Thymus (tissue), 11 donors: ENCODE data around the gene LARGE1. TPM values are rescaled to one million over a fixed set of nuclear protein-coding genes. Genes with fewer than 3 reads are reported as not detected.
A peak's percentile ranks its signal among the peaks of the same experiment; 100 is the strongest.

Experiments used
- DNase-seq, 9 donors: peaks; one replicate each; pipeline ENCODE4 v3.0.0-alpha.2; 2013; ENCODE audit warnings: low spot score in 9 of 9, low read depth in 6 of 9, missing footprints in 1 of 9
- H3K27ac ChIP-seq, 2 donors: one replicate each; pipeline ENCODE4 v1.5.1; 2013; ENCODE audit warnings: control low read depth in 1 of 2, low read depth in 1 of 2, low read length in 1 of 2, mild to moderate bottlenecking in 1 of 2, moderate library complexity in 1 of 2
- H3K27me3 ChIP-seq, 2 donors: one replicate each; pipeline ENCODE4 v1.5.1; 2013; ENCODE audit warnings: low read length in 1 of 2; ENCODE audit not compliant: control insufficient read depth in 2 of 2, insufficient read depth in 1 of 2
- H3K36me3 ChIP-seq, 2 donors: one replicate each; pipeline ENCODE4 v1.5.1; 2013; ENCODE audit warnings: low read length in 1 of 2, mild to moderate bottlenecking in 1 of 2, moderate library complexity in 1 of 2; ENCODE audit not compliant: control insufficient read depth in 2 of 2, insufficient read depth in 2 of 2
- H3K4me1 ChIP-seq, 2 donors: one replicate each; pipeline ENCODE4 v1.5.1; 2013; ENCODE audit warnings: low read length in 2 of 2; ENCODE audit not compliant: control insufficient read depth in 2 of 2, insufficient read depth in 2 of 2
- H3K4me3 ChIP-seq, 2 donors: one replicate each; pipeline ENCODE4 v1.5.1; 2013; ENCODE audit warnings: low read length in 2 of 2, control low read depth in 1 of 2, mild to moderate bottlenecking in 1 of 2
- H3K9me3 ChIP-seq, 2 donors: one replicate each; pipeline ENCODE4 v1.5.1; 2013; ENCODE audit warnings: low read length in 1 of 2, mild to moderate bottlenecking in 1 of 2; ENCODE audit not compliant: control insufficient read depth in 2 of 2, insufficient read depth in 1 of 2
- WGBS: extraction: QIAGEN DNeasy Blood & Tissue Kit; methylation state at CpG from one replicate; pipeline ENCODE4 v1.1.7; 2013; 5-methylcytosine and 5-hydroxymethylcytosine counted together
- polyA plus RNA-seq: library from polyadenylated mRNA; stranded (reverse); fragments of 200-250 nt; gene quantifications from one replicate; pipeline ENCODE4 v1.2.3, GENCODE V29; 2013
- total RNA-seq: library from RNA; stranded (reverse); fragments of 120-200 nt; gene quantifications from one replicate; pipeline ENCODE4 v1.2.4, GENCODE V29; 2013
- donor health status: healthy.

Gene LARGE1
- total and polyA plus RNA-seq, 2 donors: 1.8 to 3.1 TPM

DNA sequence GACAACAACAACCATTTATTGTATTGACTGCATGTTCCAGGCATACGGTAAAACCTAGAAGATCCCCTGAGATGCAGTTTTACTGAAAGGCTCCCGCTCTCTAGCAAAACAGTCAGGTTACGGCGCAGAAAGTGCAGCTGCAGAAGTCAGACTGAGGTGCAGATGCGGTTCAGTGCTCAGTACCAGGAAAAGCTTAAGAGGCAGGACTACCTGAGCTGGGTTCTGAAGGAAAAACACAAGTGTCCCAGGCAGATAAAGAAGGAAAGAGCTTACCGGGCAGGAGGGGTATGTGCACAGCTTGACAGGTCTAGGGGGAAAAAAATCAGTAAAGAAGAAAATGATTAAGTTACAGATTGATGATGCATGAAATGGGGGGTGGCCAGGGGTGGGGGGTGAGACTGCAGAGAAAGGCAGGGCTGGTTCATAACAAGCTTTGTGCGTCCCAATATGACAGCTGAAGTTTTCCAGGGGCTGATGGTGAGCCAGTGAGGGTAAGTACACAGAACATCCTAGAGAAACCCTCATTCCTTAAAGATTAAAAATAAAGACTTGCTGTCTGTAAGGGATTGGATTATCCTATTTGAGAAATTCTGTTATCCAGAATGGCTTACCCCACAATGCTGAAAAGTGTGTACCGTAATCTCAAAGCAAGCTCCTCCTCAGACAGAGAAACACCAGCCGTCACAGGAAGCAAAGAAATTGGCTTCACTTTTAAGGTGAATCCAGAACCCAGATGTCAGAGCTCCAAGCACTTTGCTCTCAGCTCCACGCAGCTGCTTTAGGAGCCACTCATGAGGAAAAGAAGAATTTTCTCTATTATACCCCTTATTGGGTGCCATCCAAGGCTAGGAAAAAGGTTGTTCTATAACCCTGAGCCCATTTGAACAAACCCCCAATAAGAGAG, 11.9 kb downstream of the LARGE1 start:
- H3K4me3 ChIP-seq: no peak overlapping the region
- H3K4me1 ChIP-seq: no peaks in the 10 kb centered on the region
- H3K27ac ChIP-seq: no peak overlapping the region
- no peaks in the 10 kb centered on the region for H3K36me3 ChIP-seq
- DNase-seq: no peak
- H3K9me3 ChIP-seq: no peaks in the 10 kb centered on the region
- 87% methylated on average over 10 of the region's 10 CpGs for WGBS
- H3K27me3 ChIP-seq: no peaks in the 10 kb centered on the region

DNA sequence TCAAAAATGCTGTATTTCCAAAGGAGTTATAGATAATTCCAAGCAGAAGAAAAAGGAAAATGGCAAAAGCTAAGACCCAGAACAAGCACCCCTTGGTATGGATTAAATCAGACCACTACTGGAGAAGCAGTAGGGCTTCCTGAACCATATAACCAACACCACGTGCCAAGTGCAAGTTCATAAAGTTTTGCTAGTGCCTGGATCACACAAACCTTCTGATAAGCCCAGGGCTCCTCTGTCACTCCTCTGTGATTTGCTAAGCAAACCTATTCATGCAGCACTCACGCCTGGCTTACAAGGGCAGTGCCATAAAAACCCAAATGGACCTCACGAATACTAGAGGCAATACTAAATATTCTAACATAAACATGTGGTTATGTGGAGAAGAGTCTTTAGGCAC, 13.3 kb downstream of the LARGE1 start:
- Histone ChIP-seq H3K9me3 (no peaks in the 10 kb centered on the region), H3K27ac (no peak overlapping the region), H3K27me3 (no peaks in the 10 kb centered on the region), H3K36me3 (no peaks in the 10 kb centered on the region), H3K4me1 (no peaks in the 10 kb centered on the region), H3K4me3 (no peak overlapping the region)
- 82% methylated on average over 3 of the region's 3 CpGs for WGBS
- DNase-seq: no peak

DNA sequence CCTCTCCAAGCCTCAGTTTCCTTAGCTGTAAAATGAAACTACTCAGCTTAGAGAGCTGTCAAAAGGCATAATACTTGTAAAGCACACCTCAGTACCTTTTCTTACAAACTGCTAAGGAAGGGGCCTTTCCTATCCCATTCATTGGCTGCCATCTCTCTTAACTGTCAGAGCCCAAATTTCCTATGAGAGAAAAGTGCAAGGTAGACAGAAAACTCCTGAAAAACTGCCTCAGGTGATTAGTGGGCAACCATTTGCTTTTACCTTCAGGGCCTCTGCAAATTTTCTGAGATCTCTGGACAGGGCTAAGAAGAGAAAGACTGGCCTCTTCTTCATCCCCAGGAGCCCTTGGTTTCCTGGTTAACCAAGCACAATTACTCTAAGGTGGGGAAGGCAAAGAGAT, 13.8 kb downstream of the LARGE1 start:
- Histone ChIP-seq H3K4me3 (no peak overlapping the region), H3K9me3 (no peaks in the 10 kb centered on the region), H3K36me3 (no peaks in the 10 kb centered on the region), H3K4me1 (no peaks in the 10 kb centered on the region), H3K27ac (no peak overlapping the region), H3K27me3 (no peaks in the 10 kb centered on the region)
- DNase-seq: no peak

GRCh38 chr22:33903012-33903411, 17.3 kb downstream of the LARGE1 start:
- no peak for DNase-seq
- WGBS: 89% methylated on average over 7 of the region's 7 CpGs
- H3K36me3 ChIP-seq: no peaks in the 10 kb centered on the region
- no peaks in the 10 kb centered on the region for H3K4me1 ChIP-seq
- no peaks in the 10 kb centered on the region for H3K27me3 ChIP-seq
- no peak overlapping the region for H3K27ac ChIP-seq
- H3K9me3 ChIP-seq: no peaks in the 10 kb centered on the region
- H3K4me3 ChIP-seq: no peak overlapping the region

- no peaks in the 10 kb centered on the region for H3K4me1 ChIP-seq
- DNase-seq: no peak
- H3K27ac ChIP-seq: no peak overlapping the region
- H3K9me3 ChIP-seq: no peaks in the 10 kb centered on the region
- no peaks in the 10 kb centered on the region for H3K27me3 ChIP-seq
- WGBS: 83% methylated on average over 8 of the region's 8 CpGs
- no peaks in the 10 kb centered on the region for H3K36me3 ChIP-seq
- no peak overlapping the region for H3K4me3 ChIP-seq
These were observed 18.2 kb downstream of the LARGE1 start for GRCh38 chr22:33902073-33902472.

GRCh38 chr22:33898121-33898520, 22.2 kb downstream of the LARGE1 start:
- Histone ChIP-seq H3K4me3 (no peak overlapping the region), H3K27me3 (no peaks in the 10 kb centered on the region), H3K9me3 (no peaks in the 10 kb centered on the region), H3K4me1 (no peaks in the 10 kb centered on the region), H3K36me3 (no peaks in the 10 kb centered on the region), H3K27ac (no peak overlapping the region)
- 79% methylated on average over 7 of the region's 7 CpGs for WGBS
- DNase-seq: no peak

- Histone ChIP-seq H3K9me3 (no peaks in the 10 kb centered on the region), H3K4me3 (no peak overlapping the region), H3K27ac (no peak overlapping the region), H3K27me3 (no peaks in the 10 kb centered on the region), H3K36me3 (no peaks in the 10 kb centered on the region), H3K4me1 (no peaks in the 10 kb centered on the region)
- WGBS: 88% methylated on average over 8 of the region's 8 CpGs
- DNase-seq: no peak
These were observed 22.8 kb downstream of the LARGE1 start for GRCh38 chr22:33897448-33897835.

DNA sequence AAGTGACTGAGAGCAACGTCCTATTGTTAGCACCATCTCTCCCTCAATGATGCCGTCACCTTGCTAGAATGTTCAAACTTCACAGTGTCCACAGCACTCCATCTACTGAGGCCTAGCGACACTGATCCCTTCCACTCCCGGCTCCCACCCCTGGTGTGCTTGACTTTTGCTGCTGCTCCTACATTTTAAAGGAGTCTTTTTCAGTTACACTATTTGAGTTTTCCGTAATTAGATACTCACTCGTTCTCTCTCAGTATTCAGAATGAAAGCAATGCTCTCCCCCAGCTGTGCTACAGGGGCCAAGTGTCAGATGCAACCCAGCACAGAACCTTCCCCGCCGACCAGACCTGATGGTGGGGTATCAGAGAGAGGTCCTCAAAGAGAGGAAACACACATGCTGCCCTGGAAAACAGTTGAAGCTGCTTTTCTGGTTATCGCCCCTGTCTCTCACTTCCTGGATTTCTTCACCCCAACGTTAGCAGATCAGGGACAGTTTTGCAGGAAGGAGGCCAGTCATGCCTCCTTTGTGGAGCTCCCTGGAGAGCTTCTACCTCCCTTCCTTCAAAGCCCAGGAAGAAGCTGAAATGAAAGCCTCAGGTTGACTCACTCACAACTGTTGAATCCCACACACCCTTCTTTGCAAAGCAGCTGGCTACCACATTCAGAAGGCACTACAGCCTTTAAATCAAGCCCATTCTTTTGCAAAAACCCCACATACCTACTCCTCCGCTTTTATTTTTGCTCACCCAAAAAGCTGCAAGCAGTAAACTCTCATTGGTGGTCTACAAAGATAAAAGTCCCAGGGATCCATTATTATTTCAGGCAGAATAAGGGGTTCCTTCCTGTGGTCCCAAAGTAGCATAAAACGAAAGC, 23.5 kb downstream of the LARGE1 start:
- H3K27ac ChIP-seq: peak overlapping the region in 1 of 2 donors; percentile 32
- H3K36me3 ChIP-seq: no peaks in the 10 kb centered on the region
- no peaks in the 10 kb centered on the region for H3K4me1 ChIP-seq
- 74% methylated on average over 12 of the region's 12 CpGs for WGBS
- H3K27me3 ChIP-seq: no peaks in the 10 kb centered on the region
- DNase-seq: no peak
- no peak overlapping the region for H3K4me3 ChIP-seq
- no peaks in the 10 kb centered on the region for H3K9me3 ChIP-seq

GRCh38 chr22:33896154-33896553, 24.1 kb downstream of the LARGE1 start:
- H3K36me3 ChIP-seq: no peaks in the 10 kb centered on the region
- H3K9me3 ChIP-seq: no peaks in the 10 kb centered on the region
- DNase-seq: no peak
- no peaks in the 10 kb centered on the region for H3K4me1 ChIP-seq
- peak overlapping the region in 1 of 2 donors; percentile 32 for H3K27ac ChIP-seq
- H3K27me3 ChIP-seq: no peaks in the 10 kb centered on the region
- 92% methylated on average over 3 of the region's 3 CpGs for WGBS
- H3K4me3 ChIP-seq: no peak overlapping the region
